ENCODE results near the gene OPRD1.
"Not testable (repeated sequence)": the region's sequence is repeated elsewhere in the genome, so short reads cannot be mapped to it uniquely, and the experiment has no call there.

The OPRD1 gene

GRCh38 chr1:28853093-28853742, 41.2 kb downstream of the OPRD1 start:
- no peak for DNase-seq

- DNase-seq = not testable (repeated sequence)
Measured at GRCh38 chr1:28854406-28854805, 42.4 kb downstream of the OPRD1 start.

DNA sequence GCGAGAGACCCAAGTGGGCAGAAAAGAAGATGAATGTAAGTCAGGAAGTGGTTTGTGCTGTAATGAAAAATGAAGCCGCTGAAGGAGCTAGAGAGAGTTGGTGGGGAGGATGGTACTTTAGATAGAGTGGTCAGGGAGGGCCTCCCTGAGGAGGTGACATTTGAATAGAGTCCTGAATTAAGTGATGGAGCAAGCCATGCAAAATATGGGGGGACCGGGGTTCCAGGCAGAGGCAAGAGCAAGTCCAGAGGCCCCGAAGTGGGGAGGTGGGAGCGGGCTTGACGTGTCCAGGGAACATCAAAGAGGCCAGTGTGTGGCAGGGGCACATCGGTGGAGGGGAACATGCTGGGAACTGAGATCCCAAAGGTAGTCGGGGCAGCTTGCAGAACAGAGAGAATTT, 43.1 kb downstream of the OPRD1 start:
- no peak for DNase-seq

DNA sequence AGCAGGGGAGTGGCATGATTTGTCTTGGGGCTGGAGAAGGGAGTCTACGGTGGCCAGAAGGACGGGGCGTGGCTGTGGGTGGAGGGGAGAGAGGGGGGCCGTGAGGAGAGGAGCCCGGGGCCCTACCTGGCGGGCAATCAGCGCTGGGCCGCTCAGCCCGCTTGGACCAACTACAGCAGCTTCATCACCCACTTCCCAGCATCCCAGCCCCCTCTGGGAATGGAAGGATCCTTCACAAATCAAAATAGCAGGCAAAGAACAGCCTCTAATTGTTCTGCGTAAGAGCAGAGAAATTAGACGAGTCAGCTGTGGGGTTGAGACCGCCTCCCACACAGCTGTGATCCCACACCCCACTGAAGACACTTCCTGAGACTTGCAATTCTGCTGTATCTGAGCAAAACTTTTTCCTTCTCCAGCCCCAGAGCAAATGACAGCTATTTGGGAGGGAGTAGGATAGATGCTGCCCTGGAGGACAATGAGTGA, 43.5 kb downstream of the OPRD1 start:
- no peak for DNase-seq

GRCh38 chr1:28855969-28856368, 44.0 kb downstream of the OPRD1 start:
- no peak for DNase-seq

- no peak for DNase-seq
Measured at GRCh38 chr1:28860332-28861073, 48.5 kb downstream of the OPRD1 start.

- no peak for DNase-seq
Measured at GRCh38 chr1:28862571-28863403, 50.8 kb downstream of the OPRD1 start.

GRCh38 chr1:28864695-28865094, 52.7 kb downstream of the OPRD1 start:
- DNase-seq = no peak

GRCh38 chr1:28865997-28866650, 54.2 kb downstream of the OPRD1 start:
- DNase-seq = no peak

- DNase-seq = no peak
Measured at GRCh38 chr1:28867850-28868249, 55.9 kb downstream of the OPRD1 start.

DNA sequence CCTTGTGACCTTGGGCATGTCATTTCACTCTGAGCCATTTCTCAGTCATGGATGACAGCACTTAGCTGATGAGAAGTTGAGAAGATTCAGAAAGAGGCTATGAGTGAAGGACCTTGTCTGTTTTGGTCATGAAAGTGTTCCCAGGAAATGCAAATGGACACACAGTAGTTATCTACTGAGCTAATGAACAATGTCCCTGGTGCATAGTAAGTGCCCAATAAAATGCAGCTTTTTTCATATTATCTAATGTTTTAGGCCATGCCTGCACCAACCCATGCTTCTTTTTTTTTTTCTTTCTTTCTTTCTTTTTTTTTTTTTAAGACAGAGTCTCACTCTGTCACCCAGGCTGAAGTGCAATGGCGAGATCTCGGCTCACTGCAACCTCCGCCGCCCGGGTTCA, 58.0 kb downstream of the OPRD1 start:
- DNase-seq = no peak

DNA sequence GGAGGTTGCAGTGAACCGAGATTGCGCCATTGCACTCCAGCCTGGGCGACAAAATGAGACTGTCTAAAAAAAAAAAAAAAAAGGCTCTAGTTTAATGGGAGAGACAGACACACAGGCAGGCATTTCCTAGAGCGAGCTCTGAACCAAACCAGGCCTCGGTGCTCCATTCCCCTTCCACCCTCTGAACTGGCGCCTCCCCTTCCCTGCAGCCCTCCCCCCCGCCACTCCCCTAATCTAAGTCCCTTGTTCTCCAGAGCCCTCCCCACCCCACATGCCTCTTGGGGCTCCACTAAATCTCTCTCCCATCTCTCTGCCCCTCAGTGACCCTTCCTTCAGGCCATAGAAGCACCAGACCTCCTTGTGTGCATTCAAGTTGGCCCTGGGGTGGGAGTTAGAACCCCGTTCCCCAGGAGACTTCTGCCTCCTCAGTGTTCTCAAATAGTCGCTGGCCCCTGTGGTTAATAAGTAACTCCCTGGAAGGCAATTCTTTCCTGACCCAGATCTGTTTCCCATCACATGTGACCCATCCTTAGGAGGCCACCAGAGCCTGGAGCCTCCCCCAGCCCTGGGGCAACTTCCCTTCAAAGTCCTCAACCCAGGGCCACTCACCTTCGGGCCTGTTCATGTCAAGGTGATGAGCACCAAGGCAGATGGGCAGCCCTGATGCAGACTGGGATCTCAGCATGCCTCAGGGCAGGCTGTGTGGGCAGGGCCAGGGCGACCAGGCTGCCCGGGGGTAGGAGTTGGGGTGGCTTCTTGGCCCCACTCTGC, 59.8 kb downstream of the OPRD1 start:
- no peak for DNase-seq

DNA sequence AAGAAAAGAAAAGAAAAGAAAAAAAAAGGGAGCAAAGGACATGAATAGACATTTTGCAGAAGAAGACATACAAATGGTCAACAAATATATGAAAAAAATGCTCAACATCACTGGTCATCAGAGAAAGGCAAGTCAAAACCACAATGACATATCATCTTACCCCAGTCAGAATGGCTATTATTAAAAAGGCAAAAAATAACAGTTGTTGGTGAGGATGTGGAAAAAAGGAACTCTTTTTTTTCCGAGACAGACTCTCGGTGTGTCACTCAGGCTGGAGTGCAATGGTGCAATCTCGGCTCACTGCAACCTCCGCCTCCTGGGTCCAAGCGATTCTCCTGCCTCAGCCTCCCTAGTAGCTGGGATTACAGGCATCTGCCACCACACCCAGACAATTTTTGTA, 63.2 kb downstream of the OPRD1 start:
- not testable (repeated sequence) for DNase-seq

DNA sequence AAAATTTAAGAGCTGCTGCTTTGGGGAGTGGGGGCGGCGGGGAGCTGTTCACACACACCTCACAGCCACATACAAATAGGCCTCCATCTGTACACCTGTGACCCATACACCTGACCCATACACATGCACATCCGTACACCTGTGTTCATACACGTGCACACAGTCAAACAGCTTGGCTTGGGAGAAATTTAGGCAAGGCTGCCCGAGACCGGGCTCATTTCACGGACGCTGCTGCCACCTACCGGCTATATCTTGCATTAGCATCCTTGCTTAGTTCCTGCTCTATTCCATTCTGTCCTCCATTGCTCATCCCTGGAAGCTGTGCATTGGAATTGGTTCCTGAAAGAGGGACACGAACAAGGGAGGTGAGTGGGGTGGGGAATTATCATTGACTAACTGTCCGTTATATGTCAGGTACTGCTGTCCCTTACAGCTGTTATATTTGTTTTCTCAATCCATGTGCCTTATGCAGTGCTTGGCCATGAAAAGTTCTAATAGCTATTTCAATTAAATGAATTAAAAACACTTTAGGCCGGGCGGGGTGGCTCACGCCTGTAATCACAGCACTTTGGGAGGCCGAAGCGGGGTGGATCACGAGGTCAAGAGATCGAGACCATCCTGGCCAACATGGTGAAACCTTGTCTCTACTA, 65.3 kb downstream of the OPRD1 start:
- no peak for DNase-seq

- DNase-seq = no peak
Measured at GRCh38 chr1:28878796-28879195, 66.8 kb downstream of the OPRD1 start.

DNA sequence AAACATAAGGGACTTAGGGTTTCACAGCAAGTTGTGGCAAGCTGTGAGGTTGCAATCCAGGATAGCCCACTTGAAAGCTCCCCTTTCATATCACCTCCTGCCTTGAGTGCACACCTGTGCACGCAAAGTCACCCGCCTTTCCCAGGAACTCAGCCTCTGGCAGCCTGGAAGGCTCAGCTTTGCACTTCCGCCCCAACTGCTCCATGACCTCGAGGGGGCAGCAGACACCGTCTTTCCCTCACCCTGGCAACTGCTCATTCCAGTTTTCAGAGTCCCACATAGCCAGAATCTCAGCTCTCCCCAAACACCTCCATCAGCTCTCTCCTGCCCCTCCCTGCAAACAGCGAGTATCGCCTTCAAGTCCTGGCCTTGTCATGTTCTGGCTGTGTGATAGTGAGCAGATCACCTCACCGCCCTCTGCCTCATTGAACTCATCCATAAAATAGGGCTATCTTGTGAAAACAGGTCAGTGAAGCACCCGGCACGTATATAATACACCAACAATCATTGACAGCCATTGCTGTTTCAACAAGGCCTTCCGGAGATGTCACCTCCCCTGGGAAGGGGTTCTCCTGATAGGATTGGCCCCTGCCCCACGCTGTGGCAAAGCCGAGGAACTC, 70.1 kb downstream of the OPRD1 start:
- DNase-seq = no peak

- no peak for DNase-seq
Measured at GRCh38 chr1:28883242-28883616, 71.3 kb downstream of the OPRD1 start.

GRCh38 chr1:28885472-28885877, 73.5 kb downstream of the OPRD1 start:
- DNase-seq = no peak

DNA sequence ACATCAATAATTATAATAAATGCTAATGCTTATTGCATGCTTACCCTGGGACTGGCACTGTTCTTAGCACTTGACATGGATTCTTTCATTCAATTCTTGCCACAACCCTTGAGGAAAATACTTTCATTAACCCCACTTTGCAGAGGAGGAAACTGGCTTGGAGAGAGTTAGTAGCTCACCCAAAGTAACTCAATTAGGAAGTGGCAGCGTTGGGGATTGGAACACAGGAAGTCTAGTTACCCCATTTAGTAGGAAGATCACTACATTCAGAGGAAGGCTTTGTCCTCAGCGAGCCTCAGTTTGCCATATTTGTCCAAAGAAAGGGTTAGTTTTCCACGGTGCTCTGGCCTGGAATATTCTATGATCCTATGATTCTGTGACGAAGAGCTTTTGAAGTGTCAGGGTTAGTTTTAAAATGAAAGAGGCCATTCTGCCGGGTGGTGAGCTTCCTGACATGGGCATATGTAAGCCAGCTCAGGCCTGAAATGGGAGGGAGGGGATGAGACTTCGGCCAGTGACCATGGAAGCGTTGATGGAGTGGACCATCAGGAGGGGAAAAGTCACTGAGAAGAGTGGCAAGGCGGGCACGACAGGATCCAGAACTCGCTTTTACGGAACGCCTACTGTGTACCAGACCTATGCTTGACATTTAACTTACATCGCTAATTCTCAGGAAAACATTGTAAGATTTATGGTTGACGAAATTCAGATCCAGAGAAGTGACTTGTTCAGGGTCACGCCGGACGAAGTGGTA, 74.2 kb downstream of the OPRD1 start:
- DNase-seq = no peak

- DNase-seq = no peak
Measured at GRCh38 chr1:28886731-28887418, 74.9 kb downstream of the OPRD1 start.

Measured in cortex of kidney (tissue), 1 donor.